ENCODE data around the gene METTL1. TPM values are rescaled to one million over a fixed set of nuclear protein-coding genes. Genes with fewer than 3 reads are reported as not detected.
"Not testable (repeated sequence)": the region's sequence is repeated elsewhere in the genome, so short reads cannot be mapped to it uniquely, and the experiment has no call there.

Gene METTL1
- 31.0 TPM for polyA plus RNA-seq (2013, experiment 1 of 2; ENCODE audit: insufficient read length)
- 27.0 TPM for polyA plus RNA-seq (2013, experiment 2 of 2; ENCODE audit: insufficient read length)

DNA sequence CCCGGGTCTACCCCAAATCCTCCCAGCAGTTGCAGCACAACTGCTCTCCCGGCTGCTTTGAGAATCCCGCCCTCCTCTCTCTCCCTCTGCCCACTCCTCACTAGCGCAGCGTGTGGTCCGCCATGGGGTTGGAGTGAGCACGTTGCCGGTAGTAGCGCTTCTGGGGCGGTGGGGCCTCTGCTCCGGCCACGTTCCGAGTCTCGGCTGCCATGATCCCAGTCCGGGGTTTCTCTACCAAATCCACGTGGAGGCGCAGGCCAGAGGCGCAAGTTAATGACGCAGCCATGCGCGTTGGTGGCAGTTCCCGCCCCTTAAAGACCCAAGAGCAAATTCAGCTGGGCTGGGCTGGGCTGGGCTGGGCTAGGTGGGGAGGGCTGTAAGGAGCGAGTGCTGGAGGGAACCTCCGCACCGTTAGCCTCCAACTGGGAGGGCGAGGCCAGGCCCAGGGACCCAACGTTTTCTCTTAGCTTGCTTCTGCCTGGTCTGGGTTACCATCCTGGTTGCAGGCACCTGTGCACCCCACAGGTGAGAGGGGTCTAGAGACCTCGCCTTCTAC is at the start of gene METTL1:
TSS of gene METTL1 (minus strand) at position 233 of the 556 bp plus-strand sequence. CDS start at position 211, 22 bp downstream.
- DNase-seq, result peak; percentile 98

GRCh38 chr12:57821015-57821414 is 49.1 kb upstream of the METTL1 start:
- DNase-seq, result not testable (repeated sequence)

DNA sequence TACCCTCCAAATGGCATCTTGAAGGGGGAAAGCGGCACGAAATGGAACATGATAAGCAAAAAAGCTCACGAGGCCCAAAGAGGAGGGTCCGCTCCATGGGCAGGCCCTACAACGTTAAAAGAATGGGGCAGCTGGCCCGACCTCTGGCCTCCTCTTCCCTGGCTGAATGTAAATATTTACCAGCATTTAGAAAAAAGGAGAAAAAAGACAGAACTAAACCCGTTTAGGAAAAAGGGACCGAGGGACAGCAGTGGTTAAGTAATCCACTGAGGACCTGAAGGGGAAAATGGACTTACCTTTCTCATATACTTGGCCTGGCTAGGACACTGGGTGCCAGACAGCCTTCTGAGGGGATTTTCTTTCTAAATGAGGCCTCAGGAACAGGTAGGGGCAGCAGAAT is 48.2 kb upstream of the METTL1 start:
- DNase-seq, result not testable (repeated sequence)

DNA sequence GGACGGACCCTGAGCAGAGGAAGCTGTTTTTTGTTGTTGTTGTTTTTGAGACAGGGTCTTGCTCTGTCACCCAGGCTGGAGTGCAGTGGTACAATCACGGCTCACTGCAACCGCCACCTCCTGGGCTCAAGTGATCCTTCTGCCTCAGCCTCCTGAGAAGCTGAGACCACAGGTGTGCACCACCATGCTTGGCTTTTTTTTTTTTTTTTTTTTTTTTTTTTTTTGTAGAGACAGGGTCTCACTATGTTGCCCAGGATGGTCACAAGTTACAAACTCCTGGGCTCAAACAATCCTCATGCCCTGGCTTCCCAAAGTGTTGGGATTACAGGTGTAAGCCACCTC is 46.1 kb upstream of the METTL1 start:
- DNase-seq, result not testable (repeated sequence)

GRCh38 chr12:57817261-57817989 is 45.5 kb upstream of the METTL1 start:
- no peak for DNase-seq

GRCh38 chr12:57816855-57817151 is 44.9 kb upstream of the METTL1 start:
- no peak for DNase-seq

DNA sequence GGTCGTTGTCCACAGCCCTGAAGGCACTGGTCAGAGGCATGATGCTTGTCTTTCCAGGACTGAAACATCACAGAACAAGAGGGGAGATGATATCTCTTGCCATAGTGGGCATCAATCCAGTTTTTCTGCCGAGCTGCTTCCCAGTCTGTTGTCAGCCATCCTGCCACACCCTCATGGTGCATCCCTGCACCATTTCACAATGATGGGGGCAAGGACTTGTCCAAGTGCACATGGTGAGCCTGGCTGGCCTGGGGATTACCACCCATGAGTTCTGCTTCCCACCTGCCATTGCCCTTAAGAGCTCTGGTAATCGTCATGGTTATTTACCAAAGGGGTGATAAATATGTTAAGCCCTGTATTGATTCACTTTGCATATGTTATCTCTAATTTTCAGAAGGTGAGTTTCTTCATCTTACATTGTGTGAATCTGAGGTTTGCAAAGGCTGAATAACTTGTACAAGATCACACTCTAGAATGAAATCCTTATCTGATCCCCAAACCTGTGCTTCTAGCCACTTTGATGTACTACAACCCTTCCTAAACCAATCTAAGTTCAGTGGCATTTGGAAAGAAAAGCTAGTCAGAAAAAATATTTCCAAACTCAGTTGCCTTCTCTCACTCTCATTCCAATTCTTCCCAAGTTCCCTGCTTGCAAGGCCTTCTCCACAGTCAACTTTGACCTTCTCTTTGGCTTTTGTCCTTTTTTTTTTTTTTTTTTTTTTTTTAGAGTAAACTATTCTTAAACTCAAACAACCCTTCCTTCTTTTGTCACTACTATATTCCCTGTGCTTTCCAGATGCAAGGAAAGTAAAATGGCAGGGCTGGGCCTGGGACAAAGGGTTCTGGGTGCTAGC is 44.3 kb upstream of the METTL1 start:
- DNase-seq, result no peak

DNA sequence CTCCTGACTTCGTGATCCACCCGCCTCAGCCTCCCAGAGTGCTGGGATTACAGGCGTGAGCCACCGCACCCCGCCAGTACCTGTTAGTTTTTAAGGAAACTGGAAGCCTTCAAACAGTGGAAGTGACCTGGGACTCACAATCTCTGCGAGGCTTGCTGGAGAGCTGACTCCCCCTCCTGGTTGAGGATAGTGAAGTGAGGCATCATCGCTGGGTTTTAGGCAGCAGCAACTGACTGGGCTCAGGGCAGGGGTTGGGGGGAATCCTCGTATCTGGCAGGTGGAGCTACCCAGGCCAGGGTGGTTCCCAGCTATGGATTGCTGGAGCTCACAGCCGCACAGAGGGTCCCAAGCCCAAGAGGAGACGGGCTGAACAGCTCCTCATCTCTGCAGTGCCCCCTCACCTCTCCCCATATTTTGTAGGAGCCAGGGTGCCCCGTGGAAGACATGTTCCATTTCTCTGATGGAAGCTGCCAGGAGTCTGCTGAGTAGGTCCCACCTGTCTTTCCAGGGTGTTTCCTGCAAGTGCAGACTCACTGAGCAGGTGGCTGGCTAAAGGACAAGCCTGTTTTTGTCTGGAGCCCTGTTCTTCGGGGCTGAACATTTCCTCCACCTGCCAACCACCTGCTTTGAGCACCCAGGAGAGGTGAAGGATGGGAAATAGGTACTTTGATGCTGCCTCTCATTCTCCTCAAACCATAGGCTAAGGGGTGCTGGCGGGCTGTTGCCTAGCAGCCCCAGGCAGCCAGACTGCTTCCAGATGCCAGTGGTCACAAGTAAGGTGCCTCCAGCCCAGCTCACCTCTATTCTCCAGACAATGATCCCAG is 43.5 kb upstream of the METTL1 start:
- DNase-seq, result no peak

GRCh38 chr12:57813971-57814772 is 42.3 kb upstream of the METTL1 start:
- DNase-seq, result no peak

DNA sequence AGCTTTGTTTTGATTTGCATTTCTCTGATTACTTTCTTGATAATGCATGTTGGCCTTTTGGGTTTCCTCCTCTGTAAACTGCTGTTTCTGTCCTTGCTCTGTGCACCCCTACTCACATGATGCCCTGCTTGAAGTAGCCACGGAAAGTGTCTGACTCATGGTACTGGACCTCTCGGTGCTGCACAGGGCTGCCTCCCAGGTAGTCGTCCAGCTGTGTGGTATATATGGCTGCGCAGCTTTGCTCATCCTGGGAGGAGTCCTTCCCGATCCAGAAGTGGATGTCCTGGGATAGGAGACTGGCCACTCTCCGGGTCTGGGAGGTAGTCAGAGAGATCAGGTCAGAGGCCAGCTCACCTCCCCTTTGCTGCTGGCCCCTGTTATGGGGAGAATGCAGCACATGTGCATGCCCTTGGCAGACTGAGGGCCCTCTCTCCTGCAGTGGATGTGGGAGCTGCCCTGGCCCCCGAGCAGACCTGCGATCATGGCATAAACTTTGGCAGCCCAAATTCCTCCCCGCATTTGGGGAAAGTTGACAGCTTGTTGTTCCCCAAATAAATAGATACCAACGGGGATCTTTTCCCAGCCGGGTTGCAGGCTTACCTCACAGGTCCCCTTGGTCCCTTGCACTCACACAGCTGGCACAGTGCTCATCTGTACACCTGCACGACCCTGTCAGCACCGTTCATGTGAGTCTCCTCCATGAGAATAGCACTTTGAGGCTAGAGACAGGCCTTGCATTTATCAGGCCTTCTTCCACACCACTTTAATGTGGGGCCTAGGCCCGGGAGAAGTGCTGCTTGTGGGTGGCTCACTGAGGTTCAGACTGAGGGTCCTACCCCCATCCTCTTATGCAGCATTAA is 41.4 kb upstream of the METTL1 start:
- no peak for DNase-seq

DNA sequence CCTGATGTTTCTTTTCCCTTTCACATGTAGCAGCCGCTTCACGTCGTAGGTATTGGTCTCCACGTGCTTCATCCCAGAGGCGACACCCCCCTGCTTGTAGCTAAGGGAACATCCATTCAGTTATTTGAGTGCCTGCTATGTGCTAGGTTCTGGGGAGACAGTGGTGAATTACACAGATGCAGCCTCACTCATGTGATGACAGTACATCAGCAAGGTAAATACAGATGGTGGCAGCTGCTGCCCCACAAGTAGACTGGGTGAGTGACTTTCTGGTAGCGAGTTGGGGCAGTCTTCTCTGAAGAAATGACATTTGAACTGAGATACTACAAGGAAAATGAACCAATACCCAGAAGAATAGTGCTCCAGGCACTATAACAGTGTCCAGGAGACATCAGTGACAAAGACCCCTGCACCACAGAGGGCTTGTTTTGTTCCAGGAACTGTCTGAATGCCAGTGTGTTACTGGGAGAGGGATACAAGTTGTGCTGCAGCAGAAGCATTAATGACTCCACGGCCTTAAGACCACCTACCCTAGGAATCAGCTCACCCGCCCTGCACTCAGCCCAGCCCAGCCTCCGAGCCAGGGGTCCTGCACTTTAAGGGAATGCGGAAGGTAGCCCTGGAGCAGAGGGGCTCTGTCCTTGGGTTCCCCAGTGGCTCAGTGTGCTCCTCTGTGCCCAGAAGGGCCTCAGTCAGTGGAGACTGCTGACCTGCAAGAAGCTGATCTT is 39.3 kb upstream of the METTL1 start:
- DNase-seq, result no peak

- DNase-seq, result peak; percentile 34
Observed at GRCh38 chr12:57810450-57810849, 38.5 kb upstream of the METTL1 start.

- no peak for DNase-seq
Observed at GRCh38 chr12:57809425-57809824, 37.5 kb upstream of the METTL1 start.

GRCh38 chr12:57808351-57808750 is 36.4 kb upstream of the METTL1 start:
- DNase-seq, result no peak

GRCh38 chr12:57807285-57807684 is 35.4 kb upstream of the METTL1 start:
- DNase-seq, result no peak

DNA sequence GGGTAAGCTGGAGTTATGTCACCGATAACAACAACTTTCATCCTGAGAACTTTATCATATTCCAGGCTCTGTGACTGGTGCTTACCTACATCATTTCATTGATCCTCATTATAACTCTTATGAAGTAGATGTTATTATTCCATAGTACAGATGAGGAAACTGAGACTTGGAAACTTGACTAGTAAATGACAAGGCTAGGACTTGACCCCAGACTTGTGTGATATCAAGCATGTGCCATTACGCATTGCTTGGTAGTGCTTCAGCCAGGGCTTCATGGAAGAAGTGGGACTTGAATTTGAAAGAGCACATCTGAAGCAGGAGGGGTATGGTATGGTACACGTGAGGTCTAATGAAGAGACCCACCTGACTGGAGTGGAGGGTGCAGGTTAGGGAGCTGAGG is 34.8 kb upstream of the METTL1 start:
- DNase-seq, result no peak

- peak; percentile 58 for DNase-seq
Observed at GRCh38 chr12:57803319-57803893, 31.5 kb upstream of the METTL1 start.

GRCh38 chr12:57802607-57803006 is 30.7 kb upstream of the METTL1 start:
- no peak for DNase-seq

DNA sequence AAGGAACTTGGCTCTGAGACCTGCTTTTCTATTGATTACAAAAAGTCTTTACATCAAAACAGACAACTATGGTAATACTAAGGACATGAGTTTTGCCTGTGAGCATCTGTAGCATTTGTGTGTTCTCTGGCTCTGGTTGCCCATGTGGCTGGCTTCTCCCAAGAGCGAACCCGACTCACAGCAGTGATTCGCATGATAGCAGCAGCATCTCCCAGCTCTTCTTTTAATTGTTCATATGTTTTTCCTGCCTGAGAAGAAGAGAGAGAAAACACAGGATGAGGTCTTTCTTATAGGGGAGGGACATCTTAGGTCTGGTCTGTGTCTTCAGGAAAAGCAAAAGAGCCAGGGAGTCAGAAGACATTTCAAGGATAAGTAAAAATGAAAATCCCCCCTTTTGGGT is 29.1 kb upstream of the METTL1 start:
- DNase-seq, result no peak

DNA sequence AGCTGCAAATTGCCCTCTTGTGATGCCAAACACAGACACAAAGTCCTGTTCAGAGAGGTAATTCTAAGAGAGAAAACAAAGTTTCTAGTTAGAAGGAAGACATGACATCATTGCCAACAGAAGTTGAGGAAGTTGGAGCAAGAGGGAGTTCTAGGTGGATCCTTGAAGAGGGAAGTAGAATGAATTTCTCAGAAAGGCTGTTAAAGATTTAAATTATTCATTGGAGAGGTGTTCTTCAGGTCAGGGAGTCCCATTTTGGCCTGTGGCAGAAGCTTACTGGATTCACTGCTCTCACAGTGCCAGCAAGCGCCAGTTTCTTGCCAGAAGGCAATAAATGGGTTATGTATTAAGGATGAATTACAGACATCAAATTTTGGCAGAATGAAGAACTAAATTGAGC is 26.0 kb upstream of the METTL1 start:
- no peak for DNase-seq
